Measurements from ENCODE around the gene D2HGDH. TPM values are rescaled to one million over a fixed set of nuclear protein-coding genes. Genes with fewer than 3 reads are reported as not detected.
"Not testable (repeated sequence)": the region's sequence is repeated elsewhere in the genome, so short reads cannot be mapped to it uniquely, and the experiment has no call there.

The D2HGDH gene
- total and polyA plus RNA-seq, 2 of the 13 experiments (the other 11 are each of a cell fraction or from before 2014, with no cell fraction given), result 19.2 to 20.3 TPM

DNA sequence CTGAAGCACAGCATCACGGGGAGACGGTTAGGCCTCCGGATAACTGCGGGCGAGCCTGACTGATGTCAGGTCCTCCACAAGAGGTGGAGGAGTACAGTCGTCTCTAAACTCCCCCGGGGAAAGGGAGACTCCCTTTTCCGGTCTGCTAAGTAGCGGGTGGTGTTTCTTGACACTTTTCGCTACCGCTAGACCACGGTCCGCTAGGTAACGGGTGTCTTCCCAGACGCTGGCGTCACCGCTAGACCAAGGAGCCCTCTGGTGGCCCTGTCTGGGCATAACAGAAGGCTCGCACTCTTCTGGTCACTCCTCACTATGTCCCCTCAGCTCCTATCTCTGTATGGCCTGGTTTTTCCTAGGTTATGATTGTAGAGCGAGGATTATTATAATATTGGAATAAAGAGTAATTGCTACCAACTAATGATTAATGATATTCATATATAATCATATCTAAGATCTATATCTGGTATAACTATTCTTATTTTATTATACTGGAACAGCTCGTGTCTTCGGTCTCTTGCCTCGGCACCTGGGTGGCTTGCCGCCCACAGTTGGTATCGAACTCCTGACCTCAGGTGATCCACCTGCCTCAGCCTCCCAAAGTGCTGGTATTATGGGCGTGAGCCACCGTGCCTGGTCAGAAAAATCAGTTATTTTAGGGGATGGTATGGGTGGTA lies 1.8 kb upstream of the D2HGDH start:
- H4K20me1 ChIP-seq (ENCODE audit: insufficient read depth, low read length); CTCF ChIA-PET (ENCODE audit: low intra/inter-chr PET ratio, low total read pairs); H3K27ac ChIP-seq (ENCODE audit: extremely low read length, insufficient read depth, low read length); BruUV-seq (replicated peaks); H3K4me3 ChIP-seq (replicated peaks in 1 of 3; ENCODE audit: insufficient read depth in 1 of 3, low read depth in 2 of 3, low read length in 3 of 3); intact Hi-C loops (cut with micrococcal nuclease; ENCODE audit: unreplicated experiment); H3K9me3 ChIP-seq (ENCODE audit: low read length); H3K9ac ChIP-seq (ENCODE audit: insufficient read depth, low read depth, low read length); DNase-seq (ENCODE audit: low spot score); H3K36me3 ChIP-seq (replicated peaks in 1 of 2; ENCODE audit: control insufficient read depth in 1 of 2, insufficient read depth in 2 of 2, low read length in 2 of 2); H2AFZ ChIP-seq (ENCODE audit: low read length); H3K27me3 ChIP-seq (ENCODE audit: control insufficient read depth in 1 of 2, insufficient read depth in 2 of 2, low read length in 2 of 2); ATAC-seq; H3K79me2 ChIP-seq (ENCODE audit: insufficient read depth, low read length); FAIRE-seq: not testable (repeated sequence)
- in situ Hi-C loops (cut with HindIII; ENCODE audit: extremely low pct_ligation_motif_present, low pct_unique_long_range_greater_than_20kb), result loop anchor here (10.0 kb wide), 1 partner anchor 142 kb away; no protein-coding TSS in a partner anchor
- peaks cover 28% of the 10 kb centered on the region for H3K4me1 ChIP-seq (ENCODE audit: insufficient read depth, low read length)
- POLR2A ChIA-PET, result interaction anchor here (4.0 to 6.5 kb wide), 3 partner anchors 32 to 77 kb away, joined by 25 to 113 read pairs (median 77); partner anchors contain the start of genes GAL3ST2, ING5 and NEU4
- 0 out of 2 replicates have a peak overlapping the region, but pooled peaks have one; percentile 20 for H3K4me2 ChIP-seq (ENCODE audit: low read depth, low read length)
- WGBS (ENCODE audit: low lambda C conversion rate), result 44% methylated on average over 20 of the region's 26 CpGs
- TF ChIP-seq, protein P1, sequence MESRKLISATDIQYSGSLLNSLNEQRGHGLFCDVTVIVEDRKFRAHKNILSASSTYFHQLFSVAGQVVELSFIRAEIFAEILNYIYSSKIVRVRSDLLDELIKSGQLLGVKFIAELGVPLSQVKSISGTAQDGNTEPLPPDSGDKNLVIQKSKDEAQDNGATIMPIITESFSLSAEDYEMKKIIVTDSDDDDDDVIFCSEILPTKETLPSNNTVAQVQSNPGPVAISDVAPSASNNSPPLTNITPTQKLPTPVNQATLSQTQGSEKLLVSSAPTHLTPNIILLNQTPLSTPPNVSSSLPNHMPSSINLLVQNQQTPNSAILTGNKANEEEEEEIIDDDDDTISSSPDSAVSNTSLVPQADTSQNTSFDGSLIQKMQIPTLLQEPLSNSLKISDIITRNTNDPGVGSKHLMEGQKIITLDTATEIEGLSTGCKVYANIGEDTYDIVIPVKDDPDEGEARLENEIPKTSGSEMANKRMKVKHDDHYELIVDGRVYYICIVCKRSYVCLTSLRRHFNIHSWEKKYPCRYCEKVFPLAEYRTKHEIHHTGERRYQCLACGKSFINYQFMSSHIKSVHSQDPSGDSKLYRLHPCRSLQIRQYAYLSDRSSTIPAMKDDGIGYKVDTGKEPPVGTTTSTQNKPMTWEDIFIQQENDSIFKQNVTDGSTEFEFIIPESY (CRISPR knock-in tag; IDR thresholded peaks at IDR 0.05), result peak; percentile 55; the same call in 1 of the 2 replicates
- peak; percentile 52 for TF ChIP-seq STAG1 (CRISPR knock-in tag; IDR thresholded peaks at IDR 0.05)

DNA sequence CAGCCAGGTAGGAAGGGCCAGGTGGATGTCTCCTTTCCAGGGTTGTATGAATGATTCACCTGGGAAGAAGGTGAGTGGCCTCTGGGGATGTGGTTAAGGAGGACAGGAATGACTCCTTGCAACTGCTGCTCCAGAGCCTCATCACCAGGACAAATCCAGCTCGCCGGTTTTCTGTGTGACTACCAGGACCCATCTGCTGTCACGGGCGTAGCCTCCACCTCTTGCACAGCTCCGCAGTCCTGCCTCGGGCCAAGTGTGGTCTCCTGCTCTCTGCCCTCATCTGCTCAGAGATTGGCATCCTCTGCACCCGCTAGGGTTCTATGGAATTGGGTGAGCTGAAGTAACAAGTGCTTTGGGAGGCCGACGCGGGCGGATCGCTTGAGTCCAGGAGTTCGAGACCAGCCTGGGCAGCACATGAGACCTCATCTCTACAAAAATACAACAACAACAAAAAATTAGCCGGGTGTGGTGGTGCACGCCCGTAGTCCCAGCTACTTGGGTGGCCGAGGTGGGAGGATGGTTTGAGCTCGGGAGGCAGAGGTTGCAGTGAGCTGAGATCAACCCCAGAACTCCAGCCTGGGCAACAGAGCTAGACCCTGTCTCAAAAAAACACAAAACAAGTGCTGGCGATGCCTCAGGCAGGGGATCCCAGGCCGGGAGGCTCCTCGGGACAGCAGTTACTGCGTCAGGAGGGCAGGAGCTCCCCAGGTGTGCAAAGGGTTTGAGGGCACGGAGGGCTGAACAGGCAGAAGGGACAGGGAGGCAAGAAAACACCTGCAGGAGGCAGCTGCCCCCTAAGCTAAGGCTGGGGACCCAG lies 831 bp upstream of the D2HGDH start:
- peak overlapping the region; percentile 81 for H3K4me2 ChIP-seq (ENCODE audit: low read depth, low read length)
- peak overlapping the region; percentile 47 to 100 (median 59); a peak in 5 of 6 replicates for H3K4me3 ChIP-seq (replicated peaks in 1 of 3; ENCODE audit: insufficient read depth in 1 of 3, low read depth in 2 of 3, low read length in 3 of 3)
- peak overlapping the region; percentile 68 for H3K9ac ChIP-seq (ENCODE audit: insufficient read depth, low read depth, low read length)
- ChIA-PET POLR2A (interaction anchor here (1.0 to 6.5 kb wide), 14 partner anchors 8 to 419 kb away, joined by 3 to 113 read pairs (median 6); partner anchors contain the start of genes DTYMK, GAL3ST2, ING5 and NEU4), CTCF (ENCODE audit: low intra/inter-chr PET ratio, low total read pairs) (no interaction called here)
- DNase-seq (ENCODE audit: low spot score) (no peak), FAIRE-seq (no peak), ATAC-seq (no peak)
- intact Hi-C loops (cut with micrococcal nuclease; ENCODE audit: unreplicated experiment), result no loop called here
- no TSS peak for BruUV-seq (replicated peaks)
- no peak overlapping the region for H2AFZ ChIP-seq (ENCODE audit: low read length)
- no peaks in the 10 kb centered on the region for H3K9me3 ChIP-seq (ENCODE audit: low read length)
- WGBS (ENCODE audit: low lambda C conversion rate), result 83% methylated on average over 23 of the region's 23 CpGs
- peaks cover 3% of the 10 kb centered on the region for H3K79me2 ChIP-seq (ENCODE audit: insufficient read depth, low read length)
- no peaks in the 10 kb centered on the region for H4K20me1 ChIP-seq (ENCODE audit: insufficient read depth, low read length)
- no peaks in the 10 kb centered on the region for H3K36me3 ChIP-seq (replicated peaks in 1 of 2; ENCODE audit: control insufficient read depth in 1 of 2, insufficient read depth in 2 of 2, low read length in 2 of 2)
- H3K27me3 ChIP-seq (ENCODE audit: control insufficient read depth in 1 of 2, insufficient read depth in 2 of 2, low read length in 2 of 2), result no peaks in the 10 kb centered on the region; a peak in 1 of 5 replicates
- in situ Hi-C loops (cut with HindIII; ENCODE audit: extremely low pct_ligation_motif_present, low pct_unique_long_range_greater_than_20kb), result loop anchor here (10.0 kb wide), 1 partner anchor 141 kb away; no protein-coding TSS in a partner anchor
- H3K4me1 ChIP-seq (ENCODE audit: insufficient read depth, low read length), result peaks cover 28% of the 10 kb centered on the region
- no peak overlapping the region for H3K27ac ChIP-seq (ENCODE audit: extremely low read length, insufficient read depth, low read length)
- TF ChIP-seq KLF16 (CRISPR knock-in tag; IDR thresholded peaks at IDR 0.05), result no peak; a peak in 1 of 4 replicates
- peak; percentile 81; the same call in 1 of the 2 replicates for TF ChIP-seq NRL (CRISPR knock-in tag; IDR thresholded peaks at IDR 0.05; ENCODE audit: borderline replicate concordance)
- no peak for TF ChIP-seq ZNF124 (CRISPR knock-in tag; IDR thresholded peaks at IDR 0.05)
- TF ChIP-seq ZSCAN25 (CRISPR knock-in tag; IDR thresholded peaks at IDR 0.05), result 0 out of 2 replicates have a peak, but pooled peaks have one; percentile 15
- TF ChIP-seq ZC3H13 (CRISPR knock-in tag; IDR thresholded peaks at IDR 0.05), result peak; percentile 52; the same call in 1 of the 2 replicates
- no peak for TF ChIP-seq REL (CRISPR knock-in tag; conservative IDR thresholded peaks at IDR 0.05)
- TF ChIP-seq ARID2 (CRISPR knock-in tag; IDR thresholded peaks at IDR 0.05; ENCODE audit: borderline replicate concordance), result 0 out of 2 replicates have a peak, but pooled peaks have one; percentile 0
- no peak for TF ChIP-seq ZNF224 (CRISPR knock-in tag; IDR thresholded peaks at IDR 0.05)
- no peak for TF ChIP-seq ZNF225 (CRISPR knock-in tag; IDR thresholded peaks at IDR 0.05)
- TF ChIP-seq SP1 (IDR thresholded peaks at IDR 0.05), result no peak
- no peak for TF ChIP-seq SP1 (CRISPR knock-in tag; IDR thresholded peaks at IDR 0.05)
- no peak for TF ChIP-seq CC2D1A (CRISPR knock-in tag; IDR thresholded peaks at IDR 0.05)

All from HepG2 (cell line).